Epithelial cell of proximal tubule (primary cell): ENCODE measurements around the gene MON1B. TPM values are rescaled to one million over a fixed set of nuclear protein-coding genes. Genes with fewer than 3 reads are reported as not detected.

ENCODE experiments used
- DNase-seq: peaks from one replicate; pipeline ENCODE4 v3.0.0-alpha.2; 2011; ENCODE audit warnings: low read depth
- H3K4me3 ChIP-seq: 2 replicates; pipeline ENCODE4 v1.5.1; 2011; ENCODE audit warnings: low read depth, mild to moderate bottlenecking, low read length
- total RNA-seq: library from RNA; depleted of rRNA; stranded (reverse); fragments of >200 nt; gene quantifications from 2 replicates; pipeline ENCODE4 v1.2.3, GENCODE V29; 2015
- TF ChIP-seq, protein P1 (sequence below): conservative IDR thresholded peaks from 2 replicates; pipeline ENCODE4 v1.5.1; 2012; ENCODE audit warnings: low read depth, mild to moderate bottlenecking, low read length

Gene MON1B
- total RNA-seq, 1 donor from 2014 or later, result 19.3 TPM

DNA sequence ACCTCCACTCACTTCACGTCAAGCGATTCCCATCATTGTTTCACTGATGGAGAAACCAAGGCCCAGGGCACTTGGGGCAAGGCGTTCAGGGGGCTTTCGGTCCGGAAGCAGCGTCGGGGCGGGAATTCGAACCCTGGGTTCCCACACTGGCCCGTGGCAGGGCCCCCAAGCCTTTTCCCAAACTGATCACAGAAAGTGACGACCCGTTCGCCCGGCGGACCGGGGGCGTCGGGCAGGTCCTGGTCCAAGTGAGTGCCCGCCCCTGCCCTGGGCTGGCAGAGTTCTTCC lies 856 bp upstream of the MON1B start:
- peak overlapping the region; percentile 80 for H3K4me3 ChIP-seq
- no peak for DNase-seq
- TF ChIP-seq, protein P1, sequence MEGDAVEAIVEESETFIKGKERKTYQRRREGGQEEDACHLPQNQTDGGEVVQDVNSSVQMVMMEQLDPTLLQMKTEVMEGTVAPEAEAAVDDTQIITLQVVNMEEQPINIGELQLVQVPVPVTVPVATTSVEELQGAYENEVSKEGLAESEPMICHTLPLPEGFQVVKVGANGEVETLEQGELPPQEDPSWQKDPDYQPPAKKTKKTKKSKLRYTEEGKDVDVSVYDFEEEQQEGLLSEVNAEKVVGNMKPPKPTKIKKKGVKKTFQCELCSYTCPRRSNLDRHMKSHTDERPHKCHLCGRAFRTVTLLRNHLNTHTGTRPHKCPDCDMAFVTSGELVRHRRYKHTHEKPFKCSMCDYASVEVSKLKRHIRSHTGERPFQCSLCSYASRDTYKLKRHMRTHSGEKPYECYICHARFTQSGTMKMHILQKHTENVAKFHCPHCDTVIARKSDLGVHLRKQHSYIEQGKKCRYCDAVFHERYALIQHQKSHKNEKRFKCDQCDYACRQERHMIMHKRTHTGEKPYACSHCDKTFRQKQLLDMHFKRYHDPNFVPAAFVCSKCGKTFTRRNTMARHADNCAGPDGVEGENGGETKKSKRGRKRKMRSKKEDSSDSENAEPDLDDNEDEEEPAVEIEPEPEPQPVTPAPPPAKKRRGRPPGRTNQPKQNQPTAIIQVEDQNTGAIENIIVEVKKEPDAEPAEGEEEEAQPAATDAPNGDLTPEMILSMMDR, result no peak

GRCh38 chr16:77191259-77191969 lies 424 bp downstream of the MON1B start:
- TF ChIP-seq, protein P1, result no peak
- peak overlapping the region; percentile 80 for H3K4me3 ChIP-seq
- no peak for DNase-seq

DNA sequence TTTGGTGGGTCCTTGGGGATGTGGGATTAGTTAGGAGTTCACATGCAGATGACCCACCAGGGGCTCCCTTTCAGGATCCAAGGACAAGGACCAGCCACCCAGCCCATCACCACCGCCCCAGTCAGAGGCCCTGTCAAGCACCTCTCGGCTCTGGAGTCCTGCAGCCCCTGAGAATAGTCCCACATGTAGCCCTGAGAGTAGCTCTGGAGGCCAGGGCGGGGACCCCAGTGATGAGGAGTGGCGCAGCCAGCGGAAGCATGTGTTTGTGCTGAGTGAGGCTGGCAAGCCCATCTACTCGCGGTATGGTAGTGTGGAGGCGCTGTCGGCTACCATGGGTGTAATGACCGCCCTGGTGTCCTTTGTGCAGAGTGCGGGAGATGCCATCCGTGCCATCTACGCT lies 2.4 kb downstream of the MON1B start:
- TF ChIP-seq, protein P1, result no peak
- DNase-seq, result no peak

GRCh38 chr16:77194295-77195231 lies 3.6 kb downstream of the MON1B start:
- no peak overlapping the region for H3K4me3 ChIP-seq
- DNase-seq, result no peak
- TF ChIP-seq, protein P1, result no peak

More for the DNA sequence above, 2.4 kb downstream of the MON1B start:
- no peak overlapping the region for H3K4me3 ChIP-seq

- DNase-seq, result no peak
- TF ChIP-seq, protein P1, result no peak
- H3K4me3 ChIP-seq, result no peak overlapping the region
Observed at GRCh38 chr16:77195411-77195810, 4.4 kb downstream of the MON1B start.

- no peak overlapping the region for H3K4me3 ChIP-seq
- no peak for DNase-seq
- TF ChIP-seq, protein P1, result no peak
Observed at GRCh38 chr16:77197747-77198146, 6.8 kb downstream of the MON1B start.

DNA sequence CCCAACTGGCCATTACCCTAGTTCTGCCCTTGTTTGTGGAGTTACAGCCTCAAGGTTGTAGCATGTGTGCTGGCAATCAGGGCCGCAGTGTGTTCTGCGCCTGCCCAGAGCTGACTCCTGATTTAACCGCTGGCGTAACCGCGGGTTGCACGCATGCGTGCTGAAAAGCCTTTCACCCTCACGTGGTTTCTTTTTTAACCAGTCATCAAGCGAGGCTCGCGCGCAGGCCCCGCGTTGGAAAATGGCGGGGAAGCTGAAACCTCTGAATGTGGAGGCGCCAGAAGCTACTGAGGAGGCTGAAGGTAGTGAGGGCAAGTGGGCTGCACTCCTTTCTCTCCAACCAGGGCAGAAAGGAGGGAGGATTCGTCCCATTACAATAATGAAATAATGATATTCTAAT lies 8.2 kb downstream of the MON1B start, which contains the start of gene SYCE1L:
TSS of gene SYCE1L (plus strand) at position 198 of the 400 bp plus-strand sequence. CDS start at position 242, 44 bp downstream.
- no peak for DNase-seq
- no peak within 1 kb of the TSS for H3K4me3 ChIP-seq
- TF ChIP-seq, protein P1, result no peak
